GM19328 (cell line): ENCODE data around the gene COL25A1.

ENCODE experiments used
- ATAC-seq: cut with Tn5 transposase; IDR thresholded peaks from one replicate; pipeline ENCODE4 v1.9.1; 2021; ENCODE audit warnings: mild to moderate bottlenecking, moderate library complexity; ENCODE audit not compliant: unreplicated experiment

The COL25A1 gene

DNA sequence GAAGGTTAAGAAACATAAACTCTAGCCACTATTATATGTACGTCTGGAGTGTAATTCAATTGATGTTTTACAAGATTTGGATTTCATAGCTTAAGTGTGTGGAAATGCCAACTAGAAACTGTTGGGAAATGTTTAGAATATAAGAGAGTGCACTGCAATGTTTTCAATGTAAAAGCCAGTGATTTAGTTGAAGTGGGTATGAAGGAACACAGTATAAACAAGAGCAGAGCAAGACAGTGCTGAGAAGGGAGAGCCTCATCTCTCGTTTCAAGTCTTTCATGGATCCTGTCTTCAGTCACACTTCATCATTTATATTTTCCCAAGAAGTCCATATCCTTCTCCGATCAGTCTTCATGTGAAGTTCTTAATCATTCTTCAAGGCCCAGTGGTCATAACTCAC lies 375.7 kb downstream of the COL25A1 start:
- no peak for ATAC-seq

DNA sequence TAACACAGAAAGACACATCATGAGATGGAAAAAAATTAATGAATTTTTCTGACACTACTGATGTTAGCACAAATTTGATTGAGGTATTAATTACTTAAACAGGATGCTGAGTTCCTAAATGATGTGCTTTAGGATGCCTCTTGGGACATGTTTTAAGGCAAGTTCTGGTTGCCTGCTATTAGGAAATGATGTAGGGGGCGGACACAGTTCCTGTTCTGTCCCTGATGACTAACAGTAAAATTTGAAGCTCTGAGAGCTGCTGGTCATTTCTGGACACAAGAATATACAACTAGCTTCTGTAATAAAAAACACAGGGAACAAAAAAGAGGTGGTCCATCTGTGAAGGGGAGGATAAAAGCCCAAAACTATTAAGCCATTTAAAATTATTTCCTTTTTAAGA lies 376.4 kb downstream of the COL25A1 start:
- ATAC-seq: no peak

DNA sequence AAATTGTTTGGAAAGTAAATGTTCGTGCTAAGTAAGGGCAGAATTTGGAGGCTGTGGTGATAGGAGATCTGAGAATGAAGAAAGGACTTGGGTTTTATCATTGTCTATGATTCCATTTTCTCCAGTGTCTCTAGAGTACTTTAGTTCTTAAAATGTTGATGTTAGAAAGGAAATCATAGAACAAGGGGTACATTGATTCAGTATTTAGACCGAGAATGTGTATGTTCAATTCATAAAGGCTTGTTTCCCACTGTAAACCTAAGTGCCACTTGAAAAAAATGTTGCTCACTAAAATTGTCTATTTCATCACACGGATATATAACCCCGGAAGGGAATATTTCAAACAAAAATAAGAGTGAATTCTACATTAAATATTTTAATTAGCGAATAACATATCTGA lies 380.3 kb downstream of the COL25A1 start:
- ATAC-seq: no peak

DNA sequence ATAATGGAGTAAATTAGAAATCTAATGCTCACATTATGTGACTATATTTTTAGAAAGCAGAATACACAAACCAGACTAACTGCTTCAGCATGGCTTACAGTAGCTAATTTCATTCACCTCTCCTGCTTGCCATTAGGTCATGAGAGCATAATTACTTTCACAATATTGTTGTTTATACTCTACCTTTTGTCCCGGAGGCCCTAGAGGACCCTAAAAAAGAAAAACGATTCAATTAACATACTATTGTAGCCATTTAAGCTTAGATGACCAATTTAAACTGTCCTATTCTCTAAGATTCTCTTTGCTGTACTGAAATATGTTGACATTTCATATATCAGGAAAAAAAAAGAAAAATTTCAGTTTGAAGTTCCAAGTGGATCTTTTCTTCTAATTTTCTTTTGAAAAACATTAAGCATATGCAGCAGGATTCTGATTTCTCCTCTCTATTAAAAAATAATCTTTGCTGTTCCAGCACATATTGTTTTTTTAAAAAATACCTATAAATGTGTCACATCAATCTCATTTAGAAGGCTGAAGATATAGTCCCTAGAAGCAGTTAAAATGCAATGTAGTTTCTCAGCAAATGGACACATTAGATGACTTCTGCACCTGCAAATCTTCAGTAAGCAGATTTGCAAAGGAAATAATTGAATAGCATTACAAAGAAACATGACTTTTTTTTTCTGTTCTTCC lies 381.9 kb downstream of the COL25A1 start:
- ATAC-seq: no peak

DNA sequence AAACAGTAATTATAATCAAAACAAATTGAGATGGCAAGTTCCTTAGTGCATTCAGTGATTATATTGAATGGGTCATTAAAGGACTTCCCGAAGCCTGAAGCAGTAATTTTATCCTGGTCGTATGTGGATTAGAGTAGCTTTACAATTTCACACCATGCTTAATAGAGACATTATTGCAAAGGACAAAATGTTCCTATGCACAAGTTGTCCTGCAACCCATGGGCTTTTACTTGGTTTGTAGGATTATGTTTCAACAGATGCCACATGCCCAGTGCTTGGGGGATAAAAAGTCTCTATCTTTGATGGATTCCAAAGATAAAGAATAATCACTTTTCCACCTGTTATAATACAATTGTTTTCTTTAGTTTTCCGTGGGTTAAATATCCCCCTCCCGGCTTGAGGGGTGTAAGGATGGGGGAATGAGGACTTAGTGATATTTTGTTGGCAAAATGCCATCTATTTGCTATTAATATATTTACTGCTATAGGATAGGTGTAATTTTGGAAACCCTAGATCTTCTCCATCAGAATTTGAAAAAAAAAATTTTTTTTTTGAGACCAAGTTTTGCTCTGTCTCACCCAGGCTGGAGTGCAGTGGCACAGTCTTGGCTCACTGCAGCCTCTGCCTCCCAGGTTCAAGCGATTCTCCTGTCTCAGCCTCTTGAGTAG lies 383.1 kb downstream of the COL25A1 start:
- ATAC-seq: no peak

DNA sequence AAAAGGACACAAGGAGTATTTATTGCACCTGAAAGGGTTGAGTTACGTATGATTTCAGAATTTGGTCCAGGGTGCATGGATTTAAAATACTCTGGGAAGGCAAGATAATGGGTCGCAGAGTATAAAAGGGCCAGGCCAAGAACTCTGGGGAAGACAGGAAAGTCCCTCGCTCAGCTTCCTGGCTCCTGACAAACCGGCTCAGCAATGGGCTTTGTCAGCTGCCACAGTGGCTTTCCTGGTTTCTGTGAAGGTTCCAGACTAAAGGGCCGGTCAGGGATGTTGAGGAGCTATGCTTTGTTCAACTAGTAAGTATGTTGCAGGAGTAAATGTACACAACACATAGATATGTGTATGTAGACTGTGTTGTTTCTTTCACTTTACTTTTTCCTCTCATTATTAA lies 385.2 kb downstream of the COL25A1 start:
- no peak for ATAC-seq

DNA sequence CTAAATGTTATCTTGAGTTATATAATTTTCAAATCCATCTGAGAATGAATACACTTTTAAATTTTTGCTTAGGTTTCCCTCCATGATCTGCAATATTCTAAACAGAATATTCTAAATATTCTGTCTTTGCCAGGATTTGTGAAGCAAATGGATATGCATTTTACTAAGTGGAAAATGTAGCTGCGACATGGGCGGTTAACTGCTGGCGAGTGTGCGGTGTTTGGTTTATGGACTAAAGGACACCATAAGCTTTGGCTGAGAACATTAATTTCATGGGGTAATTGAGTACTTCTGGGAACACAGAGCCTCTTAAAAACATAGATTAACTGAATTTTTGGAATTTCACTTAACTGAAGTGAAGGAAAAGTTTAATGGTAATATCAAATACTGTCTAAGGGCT lies 385.8 kb downstream of the COL25A1 start:
- ATAC-seq: no peak

DNA sequence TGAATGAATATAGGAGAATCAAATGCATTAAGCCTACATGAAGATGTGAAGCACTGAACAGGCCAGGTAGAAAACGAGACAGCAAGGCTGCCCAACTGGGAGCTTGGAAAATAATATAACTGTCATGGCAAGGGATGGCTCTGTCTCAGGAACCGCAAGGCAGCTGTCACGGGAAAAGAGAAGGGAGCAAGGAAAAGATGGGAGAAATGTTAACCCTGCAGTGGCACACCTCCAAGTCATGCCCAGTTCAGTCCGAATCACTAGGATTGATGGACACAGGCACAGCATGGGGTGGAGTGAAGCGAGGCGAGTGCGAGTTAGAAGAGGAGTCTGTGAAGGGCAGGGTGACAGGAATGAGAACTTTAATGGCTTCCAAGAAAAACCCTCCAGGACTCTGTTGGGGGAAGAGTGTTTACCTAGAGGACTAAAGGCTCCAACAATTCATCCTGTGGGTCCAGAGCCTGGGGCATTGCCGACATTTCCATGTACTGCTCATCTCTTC lies 395.5 kb downstream of the COL25A1 start:
- ATAC-seq: no peak

DNA sequence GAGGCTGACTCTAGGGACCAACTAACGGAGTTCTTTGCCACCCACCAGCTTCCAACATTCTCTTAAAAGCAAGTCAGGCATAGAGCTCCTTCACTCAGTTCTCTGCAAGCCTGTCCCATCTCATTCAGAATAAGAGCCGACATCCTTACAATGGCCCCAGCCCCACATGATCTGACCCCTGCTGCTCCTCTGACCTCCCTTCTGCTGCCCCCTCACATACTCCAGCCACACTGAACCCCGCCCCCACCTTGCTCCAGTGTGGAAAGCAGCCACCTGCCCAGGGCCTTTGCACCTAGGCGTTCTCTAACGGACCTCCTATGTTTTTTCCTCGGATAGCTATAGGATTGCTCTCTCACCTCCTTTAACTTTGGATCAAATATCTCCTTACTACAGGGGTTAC lies 396.5 kb downstream of the COL25A1 start:
- ATAC-seq: no peak

DNA sequence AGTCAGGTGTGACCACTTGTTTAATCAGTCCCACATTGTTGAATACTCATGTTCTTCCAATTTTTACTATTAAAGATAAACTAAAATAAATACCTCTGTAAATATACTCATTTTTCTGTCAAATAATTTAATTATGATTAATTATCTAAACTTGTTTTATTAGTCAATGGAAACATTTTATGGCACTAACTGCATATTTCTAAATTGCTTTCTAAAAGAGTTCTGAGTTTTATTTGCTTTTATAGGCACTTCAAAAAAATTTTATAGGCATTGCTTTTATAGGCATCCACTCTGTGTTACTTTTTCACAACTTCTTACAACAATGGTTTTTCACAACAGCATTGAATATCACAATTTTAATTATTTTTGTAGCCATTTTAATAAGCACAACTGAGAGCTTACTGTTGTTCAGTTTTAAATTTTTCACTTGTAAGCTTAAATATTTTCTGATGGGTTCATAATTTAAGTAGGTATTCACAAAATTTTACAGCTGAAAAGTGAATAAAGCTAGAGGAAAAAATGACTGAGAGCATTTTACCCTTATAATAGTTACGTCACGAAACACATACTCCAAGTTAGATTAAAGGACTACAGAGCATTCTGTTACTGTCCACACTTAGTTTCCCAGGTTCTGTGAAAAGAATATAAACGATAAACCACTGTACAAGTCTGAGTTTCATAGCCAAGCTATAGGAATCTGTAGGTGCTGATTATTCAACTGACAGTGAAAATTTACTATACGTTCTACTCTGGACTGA lies 398.8 kb downstream of the COL25A1 start:
- ATAC-seq: no peak

DNA sequence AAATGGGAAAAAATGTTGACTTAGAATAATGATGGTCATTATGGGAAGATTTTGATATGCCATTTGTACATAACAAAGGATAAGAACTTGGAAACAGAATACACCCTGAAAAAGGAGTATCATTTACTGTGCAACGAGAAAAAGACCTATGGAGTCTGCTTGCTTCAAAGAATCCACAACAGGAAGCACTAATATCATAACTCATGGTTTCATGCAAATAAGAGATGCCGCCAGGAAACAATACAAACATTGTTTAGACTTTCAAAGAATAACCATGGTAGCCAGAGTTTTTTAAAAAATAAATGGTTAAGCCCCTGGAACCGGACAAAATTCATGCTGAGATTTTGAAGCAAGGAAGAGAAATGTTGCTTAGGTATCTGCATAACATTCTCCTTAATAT lies 399.7 kb downstream of the COL25A1 start:
- ATAC-seq: peak; percentile 85

DNA sequence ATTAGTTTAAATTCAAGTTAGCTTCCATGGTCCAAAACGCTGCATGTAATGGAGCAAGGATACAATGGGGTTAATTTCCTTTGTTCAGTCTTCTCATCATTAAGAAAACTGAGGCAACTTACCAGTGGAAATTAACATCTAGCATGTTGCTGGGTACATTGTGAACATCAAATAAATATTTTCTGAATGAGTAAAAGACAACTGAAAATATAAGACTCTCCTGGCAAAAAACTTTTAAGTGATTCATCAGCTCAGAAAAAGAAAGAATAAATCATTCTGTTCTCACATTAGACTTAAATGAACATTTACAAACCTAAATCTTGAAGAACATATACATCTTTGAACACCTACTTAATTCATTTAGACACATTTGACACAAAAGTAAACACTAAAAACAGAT lies 401.2 kb downstream of the COL25A1 start:
- ATAC-seq: no peak

DNA sequence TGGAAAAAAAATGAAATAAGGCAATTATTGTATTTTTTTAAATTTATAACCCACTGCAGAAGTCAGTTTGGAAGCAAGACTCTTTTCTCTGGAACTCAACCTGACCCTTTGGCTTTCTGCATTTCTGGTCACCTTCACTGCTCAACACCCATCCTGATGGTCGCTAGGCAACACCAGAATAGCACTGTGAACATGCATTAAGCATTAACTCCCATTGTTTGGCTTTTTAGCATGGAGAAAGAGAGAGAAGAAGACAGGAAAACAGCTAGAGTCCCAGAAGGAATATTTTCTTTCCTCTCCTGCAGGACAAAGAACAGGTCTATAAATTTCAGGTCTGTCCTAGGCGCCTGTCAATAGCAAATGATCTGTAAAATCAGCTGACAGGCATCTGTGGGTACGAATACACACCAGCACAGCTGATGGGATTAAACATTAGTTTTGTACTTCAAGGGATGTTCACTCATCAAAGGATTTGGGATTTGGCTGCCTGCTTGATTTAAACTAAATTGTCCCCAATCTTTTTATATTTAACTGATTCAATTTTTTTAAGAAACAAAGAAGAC lies 402.4 kb downstream of the COL25A1 start:
- ATAC-seq: no peak

DNA sequence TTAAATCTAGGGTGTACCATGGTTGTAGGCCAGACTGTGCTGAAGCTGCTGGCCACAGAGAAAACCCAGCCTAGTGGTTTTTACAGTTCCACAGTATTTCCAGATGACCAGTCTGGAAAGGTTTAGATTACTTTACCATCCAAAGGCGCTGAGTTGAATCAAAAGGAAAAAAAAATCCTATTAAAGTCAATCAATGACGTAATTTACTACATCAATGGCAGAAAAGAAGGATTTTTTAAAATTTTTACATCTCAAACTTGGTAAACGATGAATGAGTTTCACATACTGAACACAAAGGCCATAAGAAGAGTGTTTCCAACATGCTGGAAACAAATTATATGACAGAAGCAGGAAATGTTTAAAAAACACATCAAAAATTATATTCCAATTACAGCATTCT lies 409.0 kb downstream of the COL25A1 start:
- ATAC-seq: no peak

DNA sequence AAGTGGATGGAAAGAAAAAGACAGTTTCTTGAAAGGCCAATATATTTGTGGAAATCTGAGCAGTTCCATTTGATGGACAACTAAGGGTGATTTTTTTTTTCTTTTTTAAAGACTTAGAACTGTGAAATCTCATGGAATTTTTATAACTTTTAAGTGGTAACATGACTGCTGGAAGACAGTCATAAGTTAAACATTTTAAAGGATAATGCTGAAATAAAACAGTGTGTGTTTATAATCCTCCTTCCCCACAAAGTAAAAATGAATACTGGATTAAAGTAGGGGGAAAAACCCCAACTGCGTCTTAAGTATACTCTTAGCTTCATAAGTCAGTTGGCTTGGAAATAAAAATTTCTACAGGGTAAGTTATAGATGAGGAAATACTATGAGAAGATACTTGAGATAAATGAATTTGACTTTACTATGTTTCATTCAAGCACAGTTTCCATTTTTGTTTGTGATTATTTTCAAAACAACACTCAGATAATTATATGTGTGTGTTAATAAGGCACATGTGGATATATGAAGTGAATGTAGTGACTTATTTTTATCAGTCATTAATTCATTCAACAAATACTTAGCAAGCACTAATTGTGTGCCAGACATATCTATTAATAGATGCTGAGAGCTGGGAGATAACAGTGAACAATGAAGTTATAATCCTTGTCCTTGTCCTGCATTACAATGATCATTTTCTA lies 410.4 kb downstream of the COL25A1 start:
- no peak for ATAC-seq

DNA sequence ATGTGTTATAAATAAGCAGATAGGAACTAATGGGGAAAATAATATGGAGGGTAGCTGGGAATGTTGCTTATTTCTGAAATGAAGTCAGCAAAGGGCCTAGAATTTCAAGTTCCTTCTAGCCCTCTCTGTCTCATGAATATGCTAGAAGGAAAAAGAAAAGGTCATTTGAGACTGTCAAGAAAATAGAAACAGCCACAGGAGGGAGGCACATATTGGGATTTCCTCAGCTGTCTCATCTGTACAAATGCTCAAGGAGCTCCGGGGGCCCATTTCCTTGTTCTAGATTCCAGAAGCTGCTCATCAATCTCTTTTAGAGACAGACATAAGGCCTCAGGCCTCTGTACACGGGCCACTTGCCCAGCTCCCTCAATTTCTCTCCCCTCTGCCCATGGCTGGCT lies 412.0 kb downstream of the COL25A1 start:
- no peak for ATAC-seq

DNA sequence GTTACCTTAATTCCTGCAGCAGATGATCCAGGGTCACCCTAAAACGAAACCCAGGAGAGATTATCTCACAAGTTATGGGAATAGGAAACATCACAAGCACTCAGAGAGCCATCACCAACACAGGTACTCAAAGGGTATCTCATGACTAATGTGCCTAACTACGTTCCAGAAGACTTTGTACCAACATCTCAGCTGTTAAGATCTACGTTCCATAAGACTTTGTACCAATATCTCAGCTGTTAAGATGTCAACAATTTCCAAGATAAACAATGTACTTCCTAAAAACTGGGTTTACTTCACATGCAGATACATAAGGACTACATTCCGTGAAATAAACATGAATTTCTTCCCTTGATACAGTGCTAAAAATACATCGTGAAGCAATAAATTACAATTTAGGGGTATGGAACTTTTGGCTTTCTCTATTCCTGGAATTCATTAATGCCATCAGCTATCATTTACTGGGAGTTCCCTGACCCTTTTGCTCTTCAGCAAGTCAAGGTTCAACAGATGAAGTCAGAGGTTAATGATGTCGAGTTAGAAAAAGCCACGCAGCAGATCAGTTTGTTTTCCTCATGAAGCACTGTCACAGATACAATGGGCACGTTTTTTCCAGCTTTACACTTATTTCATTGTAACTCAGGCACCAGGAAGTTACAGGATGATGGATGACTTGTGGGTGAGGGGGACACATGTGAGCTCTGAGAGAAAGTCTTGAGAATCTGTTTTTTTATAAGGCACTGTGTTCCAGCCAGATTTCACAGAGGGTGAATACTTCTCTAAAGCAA lies 412.6 kb downstream of the COL25A1 start:
- no peak for ATAC-seq

DNA sequence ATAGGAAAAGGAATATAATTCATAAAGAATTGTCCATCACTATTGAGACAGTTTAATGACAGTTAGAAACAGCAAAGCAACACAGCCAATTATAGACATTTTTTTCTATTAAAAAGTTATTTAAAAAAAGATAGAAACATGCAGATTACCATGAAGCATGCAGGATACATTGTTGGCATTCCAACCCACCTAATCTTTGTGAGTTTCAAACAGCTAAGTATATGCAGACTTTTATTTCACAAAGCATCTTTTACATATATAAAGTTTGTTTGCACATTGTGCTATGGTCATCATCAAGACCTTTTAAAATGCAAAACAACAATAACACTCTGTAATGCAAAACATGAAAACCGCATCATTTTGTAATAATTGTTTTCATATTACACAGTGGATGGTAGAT lies 413.7 kb downstream of the COL25A1 start:
- no peak for ATAC-seq

DNA sequence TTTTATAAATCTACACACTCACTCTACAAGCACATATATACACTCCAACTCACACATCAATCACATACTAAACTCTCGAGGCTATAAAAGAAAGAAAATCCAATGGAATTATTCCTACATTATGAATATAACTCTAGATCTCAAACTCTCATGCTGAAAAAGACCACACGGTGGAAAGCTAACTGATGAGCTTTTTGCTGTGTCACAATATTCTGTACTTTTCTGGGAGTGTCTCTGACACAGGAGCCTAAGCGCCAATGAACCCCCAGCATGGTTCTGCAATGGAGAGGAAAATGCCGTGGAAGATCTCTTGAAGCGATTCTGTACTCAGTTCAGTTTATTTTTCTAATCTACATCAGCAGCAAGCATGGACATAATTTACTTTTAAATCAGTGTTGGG lies 415.4 kb downstream of the COL25A1 start:
- no peak for ATAC-seq

DNA sequence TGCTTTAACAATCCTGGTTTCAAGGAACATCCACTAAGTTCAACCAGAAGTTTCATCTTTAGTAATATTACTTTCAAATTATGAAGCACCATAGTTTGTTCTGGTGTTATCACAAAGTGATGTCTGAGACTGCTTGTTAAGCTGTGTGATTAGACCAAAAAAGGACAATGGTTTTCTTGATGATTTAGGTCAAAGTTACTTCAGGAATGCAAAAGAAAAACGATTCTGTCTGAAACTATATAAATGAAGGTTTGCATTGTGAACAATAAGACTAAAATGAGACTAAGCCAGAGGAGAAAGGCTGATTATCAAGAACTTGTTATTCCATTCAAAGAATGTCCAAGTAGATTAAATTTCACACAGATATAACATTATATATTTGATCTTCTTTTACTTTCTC lies 417.2 kb downstream of the COL25A1 start:
- no peak for ATAC-seq
